HepG2 (cell line): ENCODE data around the gene SPATA32. TPM values are rescaled to one million over a fixed set of nuclear protein-coding genes. Genes with fewer than 3 reads are reported as not detected.

Experiments used
- AHDC1 ChIP-seq: sonication (generic); formaldehyde crosslinking; IDR thresholded peaks from 2 replicates; pipeline ENCODE4 v1.5.1; 2020; ENCODE audit warnings: mild to moderate bottlenecking, missing genetic modification reagents, borderline replicate concordance
- ARHGAP35 ChIP-seq: sonication (generic); formaldehyde crosslinking; IDR thresholded peaks from 2 replicates; pipeline ENCODE4 v1.9.0; 2022; ENCODE audit warnings: mild to moderate bottlenecking, inconsistent platforms, moderate library complexity, missing genetic modification reagents, borderline replicate concordance
- BRCA1 ChIP-seq: sonication (generic); formaldehyde crosslinking; IDR thresholded peaks from 2 replicates; pipeline ENCODE4 v1.4.0; 2020; ENCODE audit warnings: missing genetic modification reagents
- FLYWCH1 ChIP-seq: sonication (generic); formaldehyde crosslinking; IDR thresholded peaks from 2 replicates; pipeline ENCODE4 v1.8.1; 2023; ENCODE audit warnings: mild to moderate bottlenecking, missing genetic modification reagents
- FOSL2 ChIP-seq: sonication (generic); formaldehyde crosslinking; IDR thresholded peaks from 2 replicates; pipeline ENCODE4 v1.4.0; 2020; ENCODE audit warnings: missing genetic modification reagents
- HCFC1 ChIP-seq: fragments of 150-350 bp; IDR thresholded peaks from 2 replicates; pipeline ENCODE4 v1.6.1; 2014; ENCODE audit warnings: low read depth, low read length
- KLF12 ChIP-seq: sonication (generic); formaldehyde crosslinking; IDR thresholded peaks from 2 replicates; pipeline ENCODE4 v1.4.0; 2020; ENCODE audit warnings: missing genetic modification reagents, borderline replicate concordance
- NR2F6 ChIP-seq, 2 experiments: IDR thresholded peaks; 2 replicates each; pipeline ENCODE4 v1.6.1; 2016; ENCODE audit warnings: antibody characterized with exemption in 1 of 2, mild to moderate bottlenecking in 1 of 2
- TRAFD1 ChIP-seq: sonication (generic); formaldehyde crosslinking; IDR thresholded peaks from 2 replicates; pipeline ENCODE4 v1.5.1; 2020; ENCODE audit warnings: missing genetic modification reagents, mild to moderate bottlenecking, borderline replicate concordance
- WIZ ChIP-seq: sonication (generic); formaldehyde crosslinking; IDR thresholded peaks from 2 replicates; pipeline ENCODE4 v1.5.1; 2020; ENCODE audit warnings: mild to moderate bottlenecking, missing genetic modification reagents
- ZNF143 ChIP-seq: sonication (generic); formaldehyde crosslinking; IDR thresholded peaks from 2 replicates; pipeline ENCODE4 v1.4.0; 2020; ENCODE audit warnings: missing genetic modification reagents
- ZNF629 ChIP-seq: sonication (generic); formaldehyde crosslinking; conservative IDR thresholded peaks from 2 replicates; pipeline ENCODE4 v1.5.0; 2020; ENCODE audit warnings: missing genetic modification reagents
- ZNF674 ChIP-seq: sonication (generic); formaldehyde crosslinking; IDR thresholded peaks from 2 replicates; pipeline ENCODE4 v1.5.0; 2020; ENCODE audit warnings: low read depth, mild to moderate bottlenecking, missing genetic modification reagents
- ZNF703 ChIP-seq: sonication (generic); formaldehyde crosslinking; IDR thresholded peaks from 2 replicates; pipeline ENCODE4 v1.5.1; 2020; ENCODE audit warnings: missing genetic modification reagents, mild to moderate bottlenecking, moderate library complexity, borderline replicate concordance
- ZNF839 ChIP-seq: sonication (generic); formaldehyde crosslinking; IDR thresholded peaks from 2 replicates; pipeline ENCODE4 v1.4.0; 2020; ENCODE audit warnings: missing genetic modification reagents, mild to moderate bottlenecking, borderline replicate concordance
- ZSCAN20 ChIP-seq: sonication (generic); formaldehyde crosslinking; IDR thresholded peaks from 2 replicates; pipeline ENCODE4 v1.4.0; 2020; ENCODE audit warnings: missing genetic modification reagents, mild to moderate bottlenecking, borderline replicate concordance
- polyA plus RNA-seq, 8 experiments: library from polyadenylated mRNA; depleted of rRNA in 3 of 8; stranded (reverse) in 7 of 8; unstranded in 1 of 8; fragments of >200 nt; fragmentation: Illumina TruSeq in 4 of 8; extraction: Trizol in 4 of 8; gene quantifications; 2 replicates each; pipeline versions ENCODE4 v1.2.1 to v1.2.3, GENCODE V29; 2011 to 2016; ENCODE audit warnings: low read depth in 4 of 8, missing spikeins in 1 of 8, mixed read lengths in 1 of 8; ENCODE audit not compliant: insufficient read depth in 1 of 8
- total RNA-seq, 5 experiments: library from RNA; depleted of rRNA; stranded (reverse); fragments of >200 nt; fragmentation: Illumina TruSeq; extraction: Trizol; gene quantifications; 2 replicates each; pipeline ENCODE4 v1.2.3, GENCODE V29; 2016; ENCODE audit warnings: low read depth in 1 of 5
- TF ChIP-seq, protein P1 (sequence below): sonication (generic); formaldehyde crosslinking; conservative IDR thresholded peaks from 2 replicates; pipeline ENCODE4 v1.5.0; 2020; ENCODE audit warnings: missing genetic modification reagents
- TF ChIP-seq, protein P2 (sequence below): sonication (generic); formaldehyde crosslinking; IDR thresholded peaks from 2 replicates; pipeline ENCODE4 v1.4.0; 2020; ENCODE audit warnings: mild to moderate bottlenecking, missing genetic modification reagents

The SPATA32 gene
- total and polyA plus RNA-seq, 2 of the 13 experiments (the other 11 are each of a cell fraction or from before 2014, with no cell fraction given) = not detected

GRCh38 chr17:45293413-45294211 is 31.7 kb upstream of the SPATA32 start (continued):
- TF ChIP-seq, protein P1, sequence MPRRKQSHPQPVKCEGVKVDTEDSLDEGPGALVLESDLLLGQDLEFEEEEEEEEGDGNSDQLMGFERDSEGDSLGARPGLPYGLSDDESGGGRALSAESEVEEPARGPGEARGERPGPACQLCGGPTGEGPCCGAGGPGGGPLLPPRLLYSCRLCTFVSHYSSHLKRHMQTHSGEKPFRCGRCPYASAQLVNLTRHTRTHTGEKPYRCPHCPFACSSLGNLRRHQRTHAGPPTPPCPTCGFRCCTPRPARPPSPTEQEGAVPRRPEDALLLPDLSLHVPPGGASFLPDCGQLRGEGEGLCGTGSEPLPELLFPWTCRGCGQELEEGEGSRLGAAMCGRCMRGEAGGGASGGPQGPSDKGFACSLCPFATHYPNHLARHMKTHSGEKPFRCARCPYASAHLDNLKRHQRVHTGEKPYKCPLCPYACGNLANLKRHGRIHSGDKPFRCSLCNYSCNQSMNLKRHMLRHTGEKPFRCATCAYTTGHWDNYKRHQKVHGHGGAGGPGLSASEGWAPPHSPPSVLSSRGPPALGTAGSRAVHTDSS (CRISPR knock-in tag) = no peak
- TF ChIP-seq ZNF143 (CRISPR knock-in tag) (no peak), FOSL2 (CRISPR knock-in tag) (peak; percentile 95), WIZ (CRISPR knock-in tag) (no peak), ZNF839 (CRISPR knock-in tag) (peak; percentile 14; the same call in 1 of the 2 replicates), AHDC1 (CRISPR knock-in tag) (no peak), FLYWCH1 (no peak), ZSCAN20 (CRISPR knock-in tag) (no peak), TRAFD1 (CRISPR knock-in tag) (no peak), BRCA1 (no peak), ZNF629 (CRISPR knock-in tag) (no peak), HCFC1 (no peak), ZNF703 (CRISPR knock-in tag) (no peak), ARHGAP35 (no peak), NR2F6 (IDR thresholded peaks at IDR 0.05) (no peak), NR2F6 (CRISPR knock-in tag; IDR thresholded peaks at IDR 0.05) (peak; percentile 39; the same call in 1 of the 2 replicates), ZNF674 (CRISPR knock-in tag) (no peak), KLF12 (no peak)
- TF ChIP-seq, protein P2, sequence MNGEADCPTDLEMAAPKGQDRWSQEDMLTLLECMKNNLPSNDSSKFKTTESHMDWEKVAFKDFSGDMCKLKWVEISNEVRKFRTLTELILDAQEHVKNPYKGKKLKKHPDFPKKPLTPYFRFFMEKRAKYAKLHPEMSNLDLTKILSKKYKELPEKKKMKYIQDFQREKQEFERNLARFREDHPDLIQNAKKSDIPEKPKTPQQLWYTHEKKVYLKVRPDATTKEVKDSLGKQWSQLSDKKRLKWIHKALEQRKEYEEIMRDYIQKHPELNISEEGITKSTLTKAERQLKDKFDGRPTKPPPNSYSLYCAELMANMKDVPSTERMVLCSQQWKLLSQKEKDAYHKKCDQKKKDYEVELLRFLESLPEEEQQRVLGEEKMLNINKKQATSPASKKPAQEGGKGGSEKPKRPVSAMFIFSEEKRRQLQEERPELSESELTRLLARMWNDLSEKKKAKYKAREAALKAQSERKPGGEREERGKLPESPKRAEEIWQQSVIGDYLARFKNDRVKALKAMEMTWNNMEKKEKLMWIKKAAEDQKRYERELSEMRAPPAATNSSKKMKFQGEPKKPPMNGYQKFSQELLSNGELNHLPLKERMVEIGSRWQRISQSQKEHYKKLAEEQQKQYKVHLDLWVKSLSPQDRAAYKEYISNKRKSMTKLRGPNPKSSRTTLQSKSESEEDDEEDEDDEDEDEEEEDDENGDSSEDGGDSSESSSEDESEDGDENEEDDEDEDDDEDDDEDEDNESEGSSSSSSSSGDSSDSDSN (CRISPR knock-in tag) = peak; percentile 24; the same call in 1 of the 2 replicates
